Kidney capillary endothelial cell (primary cell): ENCODE data around the gene FMN1.

Source experiments
- DNase-seq: peaks from one replicate; pipeline ENCODE4 v3.0.0-alpha.2; 2018; ENCODE audit warnings: low spot score

The FMN1 gene

GRCh38 chr15:32718821-32719716 lies 475.4 kb downstream of the FMN1 start:
- DNase-seq: no peak

DNA sequence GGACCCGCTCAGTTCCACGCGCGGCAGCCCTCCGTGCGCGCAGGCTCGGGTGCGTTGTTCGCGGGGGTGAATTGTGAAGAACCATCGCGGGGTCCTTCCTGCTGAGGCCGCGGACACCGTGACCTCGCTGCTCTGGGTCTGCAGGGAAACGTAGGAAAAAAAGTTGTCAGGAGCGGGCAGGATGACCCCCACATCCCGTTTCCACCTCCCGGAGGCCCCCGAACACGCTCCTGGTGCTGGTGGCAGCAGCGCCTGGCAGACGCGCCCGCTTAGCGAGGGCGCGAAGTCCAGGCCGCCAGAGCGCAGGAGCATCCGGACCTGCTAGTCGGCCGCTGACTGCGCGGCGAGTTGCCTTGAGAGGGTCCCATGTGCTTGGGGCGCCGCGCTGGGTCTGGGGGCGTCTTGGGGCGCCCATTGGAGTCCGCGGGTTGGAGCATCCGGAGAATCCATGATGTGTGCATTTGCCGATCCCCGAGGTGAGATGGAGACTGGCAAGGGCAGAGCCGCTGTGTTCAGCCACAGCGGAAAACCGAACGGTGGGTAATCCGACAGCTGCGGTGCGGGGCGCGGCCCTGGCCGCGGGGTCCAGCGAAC lies 476.2 kb downstream of the FMN1 start:
- no peak for DNase-seq

- DNase-seq: no peak
Measured at GRCh38 chr15:32717426-32718226, 476.9 kb downstream of the FMN1 start, which contains the start of gene GREM1. Gene GREM1, plus strand, starts transcription at chr15:32718004. Its CDS starts 12,687 bp downstream, at chr15:32730691.

GRCh38 chr15:32716915-32717425 lies 477.5 kb downstream of the FMN1 start:
- no peak for DNase-seq

DNA sequence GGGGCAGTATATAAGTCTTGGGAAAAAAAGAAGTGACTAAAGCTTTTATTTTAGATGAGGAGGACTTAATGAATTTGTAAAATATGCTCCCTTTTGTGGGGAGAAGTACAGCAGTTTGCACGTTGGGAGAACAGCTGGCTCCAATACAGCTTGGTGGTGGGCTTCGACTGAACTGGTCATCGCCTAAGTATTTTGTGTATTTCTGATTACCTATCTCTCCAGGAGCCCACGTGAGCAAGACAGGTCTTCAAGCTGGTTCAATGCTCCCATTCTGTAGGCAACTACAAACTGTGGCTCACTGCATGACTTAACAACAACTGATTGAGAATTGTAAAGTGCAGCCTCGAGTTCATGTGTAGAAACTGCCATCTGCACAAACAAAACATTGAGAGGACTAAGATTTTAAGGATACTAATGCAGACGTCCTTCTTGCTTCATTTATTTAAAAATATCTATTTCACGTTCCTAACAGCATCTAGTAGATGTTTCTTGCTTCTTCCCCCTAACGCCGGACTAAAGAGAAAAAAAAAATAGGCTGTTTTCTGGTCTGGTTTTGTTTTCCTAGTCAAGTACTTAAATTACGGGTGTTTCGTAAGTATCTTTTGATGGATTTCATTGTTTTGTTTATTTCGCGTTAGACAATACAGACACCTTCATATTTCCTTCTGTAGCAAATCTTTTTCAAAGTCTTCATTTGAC lies 478.1 kb downstream of the FMN1 start:
- no peak for DNase-seq
